Endothelial cell of umbilical vein (primary cell): ENCODE data around the gene ANXA4.

Source experiments
- EZH2 ChIP-seq: IDR thresholded peaks from 2 replicates; pipeline ENCODE4 v1.6.1; 2012; ENCODE audit warnings: borderline replicate concordance, low read depth, mild to moderate bottlenecking, moderate library complexity, low read length, inconsistent platforms; ENCODE audit not compliant: severe bottlenecking
- FOS ChIP-seq: IDR thresholded peaks from 2 replicates; pipeline ENCODE4 v1.6.1; 2011; ENCODE audit warnings: mild to moderate bottlenecking, low read length, moderate library complexity, borderline replicate concordance; ENCODE audit not compliant: insufficient read depth
- GATA2 ChIP-seq: IDR thresholded peaks from 2 replicates; pipeline ENCODE4 v1.7.0; 2011; ENCODE audit warnings: low read depth, mild to moderate bottlenecking, moderate library complexity, mixed read lengths, low read length; ENCODE audit not compliant: insufficient read length, insufficient read depth
- JUN ChIP-seq: IDR thresholded peaks from 2 replicates; pipeline ENCODE4 v1.6.1; 2011; ENCODE audit warnings: borderline replicate concordance, low read depth; ENCODE audit not compliant: insufficient read length, insufficient read depth
- MAX ChIP-seq: IDR thresholded peaks from 2 replicates; pipeline ENCODE4 v1.6.1; 2011; ENCODE audit not compliant: insufficient read depth, insufficient read length
- MYC ChIP-seq: IDR thresholded peaks from one replicate; pipeline ENCODE4 v1.6.1; 2011; ENCODE audit warnings: mild to moderate bottlenecking, low read depth, low read length
- POLR2A ChIP-seq: IDR thresholded peaks from 2 replicates; pipeline ENCODE4 v1.6.1; 2012; ENCODE audit warnings: low read depth, mild to moderate bottlenecking, control low read depth, low read length
- POLR2AphosphoS5 ChIP-seq: IDR thresholded peaks from 2 replicates; pipeline ENCODE4 v1.6.1; 2012; ENCODE audit warnings: low read depth, mild to moderate bottlenecking, control low read depth, low read length, moderate library complexity; ENCODE audit not compliant: insufficient read depth
- TF ChIP-seq, protein P1 (sequence below), 2 donors: IDR thresholded peaks; 1 replicate in 1 of 2; 2 replicates in 1 of 2; pipeline ENCODE4 v1.5.1; 2011; ENCODE audit warnings: low read length in 2 of 2, mild to moderate bottlenecking in 2 of 2, moderate library complexity in 2 of 2, control low read depth in 1 of 2, inconsistent platforms in 1 of 2, low read depth in 1 of 2; ENCODE audit not compliant: insufficient read depth in 1 of 2; ENCODE audit errors: extremely low read depth in 1 of 2

- TF ChIP-seq, protein P1, sequence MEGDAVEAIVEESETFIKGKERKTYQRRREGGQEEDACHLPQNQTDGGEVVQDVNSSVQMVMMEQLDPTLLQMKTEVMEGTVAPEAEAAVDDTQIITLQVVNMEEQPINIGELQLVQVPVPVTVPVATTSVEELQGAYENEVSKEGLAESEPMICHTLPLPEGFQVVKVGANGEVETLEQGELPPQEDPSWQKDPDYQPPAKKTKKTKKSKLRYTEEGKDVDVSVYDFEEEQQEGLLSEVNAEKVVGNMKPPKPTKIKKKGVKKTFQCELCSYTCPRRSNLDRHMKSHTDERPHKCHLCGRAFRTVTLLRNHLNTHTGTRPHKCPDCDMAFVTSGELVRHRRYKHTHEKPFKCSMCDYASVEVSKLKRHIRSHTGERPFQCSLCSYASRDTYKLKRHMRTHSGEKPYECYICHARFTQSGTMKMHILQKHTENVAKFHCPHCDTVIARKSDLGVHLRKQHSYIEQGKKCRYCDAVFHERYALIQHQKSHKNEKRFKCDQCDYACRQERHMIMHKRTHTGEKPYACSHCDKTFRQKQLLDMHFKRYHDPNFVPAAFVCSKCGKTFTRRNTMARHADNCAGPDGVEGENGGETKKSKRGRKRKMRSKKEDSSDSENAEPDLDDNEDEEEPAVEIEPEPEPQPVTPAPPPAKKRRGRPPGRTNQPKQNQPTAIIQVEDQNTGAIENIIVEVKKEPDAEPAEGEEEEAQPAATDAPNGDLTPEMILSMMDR (IDR thresholded peaks at IDR 0.05; ENCODE audit: extremely low read depth in 1 of 2, insufficient read depth in 1 of 2, low read depth in 1 of 2, low read length in 2 of 2): no peak
- TF ChIP-seq EZH2: no peak
- TF ChIP-seq MAX: no peak
- no peak for TF ChIP-seq FOS
- TF ChIP-seq POLR2A: no peak
- TF ChIP-seq POLR2AphosphoS5: no peak
- TF ChIP-seq MYC: no peak
- TF ChIP-seq JUN: no peak
- TF ChIP-seq GATA2: no peak
Observed at GRCh38 chr2:69715964-69716363, 26.0 kb upstream of the ANXA4 start.
